Activated T-cell treated with anti-CD3 and anti-CD28 coated beads for 24 hours (primary cell): Measurements from ENCODE around the gene ARHGAP20.

Experiments used
- DNase-seq: peaks from one replicate; pipeline ENCODE4 v3.0.0-alpha.2; 2020; ENCODE audit warnings: low read depth

The ARHGAP20 gene

GRCh38 chr11:110601936-110602335 is 110.3 kb downstream of the ARHGAP20 start:
- DNase-seq = no peak

GRCh38 chr11:110600322-110600721 is 111.9 kb downstream of the ARHGAP20 start:
- DNase-seq = no peak

GRCh38 chr11:110599207-110599606 is 113.0 kb downstream of the ARHGAP20 start:
- no peak for DNase-seq

GRCh38 chr11:110598725-110599124 is 113.5 kb downstream of the ARHGAP20 start:
- DNase-seq = no peak

GRCh38 chr11:110587972-110588371 is 124.3 kb downstream of the ARHGAP20 start:
- DNase-seq = no peak

GRCh38 chr11:110587129-110587528 is 125.1 kb downstream of the ARHGAP20 start:
- DNase-seq = no peak

GRCh38 chr11:110584150-110584549 is 128.1 kb downstream of the ARHGAP20 start:
- no peak for DNase-seq

GRCh38 chr11:110582728-110583432 is 129.4 kb downstream of the ARHGAP20 start:
- DNase-seq = no peak

- DNase-seq = no peak
Observed at GRCh38 chr11:110580571-110580970, 131.7 kb downstream of the ARHGAP20 start.

GRCh38 chr11:110573411-110573810 is 138.8 kb downstream of the ARHGAP20 start:
- DNase-seq = no peak

- no peak for DNase-seq
Observed at GRCh38 chr11:110571081-110571720, 141.0 kb downstream of the ARHGAP20 start.

GRCh38 chr11:110566577-110566976 is 145.7 kb downstream of the ARHGAP20 start:
- DNase-seq = no peak

- DNase-seq = no peak
Observed at GRCh38 chr11:110565357-110566336, 146.6 kb downstream of the ARHGAP20 start.

GRCh38 chr11:110564676-110565356 is 147.4 kb downstream of the ARHGAP20 start:
- no peak for DNase-seq

- no peak for DNase-seq
Observed at GRCh38 chr11:110544779-110545178, 167.5 kb downstream of the ARHGAP20 start.

- no peak for DNase-seq
Observed at GRCh38 chr11:110538154-110538553, 174.1 kb downstream of the ARHGAP20 start.

GRCh38 chr11:110530900-110531741 is 181.1 kb downstream of the ARHGAP20 start:
- DNase-seq = no peak

GRCh38 chr11:110529043-110529442 is 183.2 kb downstream of the ARHGAP20 start:
- DNase-seq = no peak

GRCh38 chr11:110527146-110527545 is 185.1 kb downstream of the ARHGAP20 start:
- DNase-seq = no peak
